Measurements from ENCODE around the gene RNF112.
A peak's percentile ranks its signal among the peaks of the same experiment; 100 is the strongest.
"Not testable (repeated sequence)": the region's sequence is repeated elsewhere in the genome, so short reads cannot be mapped to it uniquely, and the experiment has no call there.

RNF112 gene

GRCh38 chr17:19454074-19454473, 43.0 kb downstream of the RNF112 start:
- in situ Hi-C loops (cut with HindIII; ENCODE audit: low pct_ligation_motif_present, low sequenced_read_pairs), result no loop called here
- Histone ChIP-seq H3K27me3 (replicated peaks) (peaks cover 2% of the 10 kb centered on the region), H3K36me3 (replicated peaks) (no peaks in the 10 kb centered on the region), H3K27ac (no peak overlapping the region), H3K4me3 (ENCODE audit: low read depth, low read length) (no peak overlapping the region)
- DNase-seq, result no peak
- TF ChIP-seq, protein P1, sequence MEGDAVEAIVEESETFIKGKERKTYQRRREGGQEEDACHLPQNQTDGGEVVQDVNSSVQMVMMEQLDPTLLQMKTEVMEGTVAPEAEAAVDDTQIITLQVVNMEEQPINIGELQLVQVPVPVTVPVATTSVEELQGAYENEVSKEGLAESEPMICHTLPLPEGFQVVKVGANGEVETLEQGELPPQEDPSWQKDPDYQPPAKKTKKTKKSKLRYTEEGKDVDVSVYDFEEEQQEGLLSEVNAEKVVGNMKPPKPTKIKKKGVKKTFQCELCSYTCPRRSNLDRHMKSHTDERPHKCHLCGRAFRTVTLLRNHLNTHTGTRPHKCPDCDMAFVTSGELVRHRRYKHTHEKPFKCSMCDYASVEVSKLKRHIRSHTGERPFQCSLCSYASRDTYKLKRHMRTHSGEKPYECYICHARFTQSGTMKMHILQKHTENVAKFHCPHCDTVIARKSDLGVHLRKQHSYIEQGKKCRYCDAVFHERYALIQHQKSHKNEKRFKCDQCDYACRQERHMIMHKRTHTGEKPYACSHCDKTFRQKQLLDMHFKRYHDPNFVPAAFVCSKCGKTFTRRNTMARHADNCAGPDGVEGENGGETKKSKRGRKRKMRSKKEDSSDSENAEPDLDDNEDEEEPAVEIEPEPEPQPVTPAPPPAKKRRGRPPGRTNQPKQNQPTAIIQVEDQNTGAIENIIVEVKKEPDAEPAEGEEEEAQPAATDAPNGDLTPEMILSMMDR (IDR thresholded peaks at IDR 0.05; ENCODE audit: low read depth, low read length, missing control alignments), result no peak

GRCh38 chr17:19456016-19456927, 45.2 kb downstream of the RNF112 start:
- Histone ChIP-seq H3K36me3 (replicated peaks) (no peaks in the 10 kb centered on the region), H3K27ac (no peak overlapping the region), H3K27me3 (replicated peaks) (peaks cover 2% of the 10 kb centered on the region), H3K4me3 (ENCODE audit: low read depth, low read length) (no peak overlapping the region)
- in situ Hi-C loops (cut with HindIII; ENCODE audit: low pct_ligation_motif_present, low sequenced_read_pairs), result no loop called here
- DNase-seq, result no peak
- TF ChIP-seq, protein P1 (IDR thresholded peaks at IDR 0.05; ENCODE audit: low read depth, low read length, missing control alignments), result no peak

- in situ Hi-C loops (cut with HindIII; ENCODE audit: low pct_ligation_motif_present, low sequenced_read_pairs), result no loop called here
These were observed 46.0 kb downstream of the RNF112 start for GRCh38 chr17:19457046-19457445.

GRCh38 chr17:19457830-19458271, 46.8 kb downstream of the RNF112 start:
- TF ChIP-seq, protein P1 (IDR thresholded peaks at IDR 0.05; ENCODE audit: low read depth, low read length, missing control alignments), result peak; percentile 2
- H3K27me3 ChIP-seq (replicated peaks), result peaks cover 2% of the 10 kb centered on the region
- no peak overlapping the region for H3K27ac ChIP-seq
- DNase-seq, result no peak
- H3K4me3 ChIP-seq (ENCODE audit: low read depth, low read length), result no peak overlapping the region
- in situ Hi-C loops (cut with HindIII; ENCODE audit: low pct_ligation_motif_present, low sequenced_read_pairs), result no loop called here
- no peaks in the 10 kb centered on the region for H3K36me3 ChIP-seq (replicated peaks)

More at GRCh38 chr17:19457046-19457445, 46.0 kb downstream of the RNF112 start:
- TF ChIP-seq, protein P1 (IDR thresholded peaks at IDR 0.05; ENCODE audit: low read depth, low read length, missing control alignments), result no peak
- Histone ChIP-seq H3K27me3 (replicated peaks) (peaks cover 2% of the 10 kb centered on the region), H3K36me3 (replicated peaks) (no peaks in the 10 kb centered on the region), H3K27ac (no peak overlapping the region), H3K4me3 (ENCODE audit: low read depth, low read length) (no peak overlapping the region)
- DNase-seq, result no peak

- H3K27ac ChIP-seq; H3K27me3 ChIP-seq (replicated peaks); DNase-seq; in situ Hi-C loops (cut with HindIII; ENCODE audit: low pct_ligation_motif_present, low sequenced_read_pairs); H3K4me3 ChIP-seq (ENCODE audit: low read depth, low read length); H3K36me3 ChIP-seq (replicated peaks): not testable (repeated sequence)
These were observed 47.4 kb downstream of the RNF112 start for GRCh38 chr17:19458481-19458880.

DNA sequence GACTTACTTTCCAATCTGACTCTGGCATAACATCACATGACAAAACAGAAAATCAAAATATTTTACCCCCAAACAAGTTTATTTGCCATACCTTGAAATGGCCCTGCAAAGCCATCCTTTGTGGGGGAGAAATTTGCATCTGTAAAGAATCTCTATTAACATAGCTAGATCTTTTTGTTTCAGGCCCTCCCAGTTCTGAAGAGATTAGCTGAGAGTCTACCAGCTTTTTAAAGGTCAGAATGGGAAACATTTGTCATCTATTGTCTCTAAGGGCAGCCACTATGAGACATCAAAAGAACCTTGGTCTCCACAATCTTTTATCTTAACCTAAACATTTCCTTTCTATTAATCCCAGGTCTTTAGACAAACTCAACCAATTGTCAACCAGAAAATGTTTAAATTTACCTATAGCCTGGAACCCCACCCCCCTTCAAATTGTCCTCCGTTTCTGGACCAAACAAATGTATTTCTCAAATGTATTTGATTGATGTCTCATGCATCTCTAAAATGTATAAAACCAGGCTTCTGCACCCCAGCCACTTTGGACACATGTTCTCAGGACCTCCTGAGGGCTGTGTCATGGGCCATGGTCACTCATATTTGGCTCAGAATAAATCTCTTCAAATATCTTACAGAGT, 48.1 kb downstream of the RNF112 start:
- H3K27me3 ChIP-seq (replicated peaks); in situ Hi-C loops (cut with HindIII; ENCODE audit: low pct_ligation_motif_present, low sequenced_read_pairs); H3K4me3 ChIP-seq (ENCODE audit: low read depth, low read length): not testable (repeated sequence)

More for the DNA sequence above, 48.1 kb downstream of the RNF112 start:
- not testable (repeated sequence) for DNase-seq; H3K36me3 ChIP-seq (replicated peaks); H3K27ac ChIP-seq

All from brain microvascular endothelial cell (primary cell).